Measurements from ENCODE around the gene PTCD3. TPM values are rescaled to one million over a fixed set of nuclear protein-coding genes. Genes with fewer than 3 reads are reported as not detected.

PTCD3 gene
- polyA plus RNA-seq, 1 donor from 2014 or later: 214 TPM

DNA sequence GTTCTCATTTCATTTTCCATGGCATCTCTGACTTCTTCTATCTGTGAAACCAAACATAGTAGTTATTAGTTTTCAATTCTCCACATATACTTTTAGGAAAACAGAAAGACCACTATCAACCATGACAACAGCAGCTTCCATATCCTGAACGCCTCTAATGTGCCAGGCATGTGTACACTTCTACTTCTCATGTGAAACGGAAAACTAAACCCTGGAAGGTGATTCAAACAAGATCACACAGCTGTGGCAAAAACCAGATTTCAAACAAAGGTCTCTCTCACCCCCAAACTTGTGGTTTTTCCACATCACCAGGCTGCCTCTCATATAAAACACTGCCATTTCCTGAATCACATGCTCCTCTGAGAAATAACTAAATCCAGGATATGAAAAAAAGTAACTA, 41.8 kb downstream of the PTCD3 start:
- no peaks in the 10 kb centered on the region for H3F3A ChIP-seq (ENCODE audit: insufficient read depth, low read length, poor library complexity, severe bottlenecking)

DNA sequence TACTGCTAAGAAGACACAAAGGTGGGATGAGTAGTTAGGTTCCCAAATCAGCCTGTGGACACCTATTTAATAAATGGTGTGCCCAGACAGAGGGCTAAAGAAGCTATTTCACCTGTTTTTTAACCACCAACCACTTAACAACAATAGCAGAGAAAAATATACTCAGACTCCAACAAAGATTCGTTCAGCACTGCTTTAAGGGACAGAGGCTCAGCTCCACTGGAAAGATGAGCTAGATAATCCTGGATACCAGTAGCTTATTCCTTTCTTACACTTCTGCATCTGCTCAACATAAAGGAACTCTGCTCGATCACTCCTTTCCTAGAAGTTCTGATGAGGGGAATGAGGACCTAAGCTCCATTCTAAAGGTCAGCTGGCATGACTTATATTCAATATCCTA, 44.5 kb downstream of the PTCD3 start:
- no peak overlapping the region for H3K4me3 ChIP-seq (ENCODE audit: low read length)
- peaks cover 12% of the 10 kb centered on the region for H3K36me3 ChIP-seq (ENCODE audit: insufficient read depth, low read length)
- no peak for TF ChIP-seq MXI1 (conservative IDR thresholded peaks at IDR 0.05; ENCODE audit: poor library complexity, severe bottlenecking)
- TF ChIP-seq POLR2AphosphoS5 (IDR thresholded peaks at IDR 0.05): no peak
- no peak for TF ChIP-seq SMC3 (conservative IDR thresholded peaks at IDR 0.05; ENCODE audit: poor library complexity)
- no peak for TF ChIP-seq EP300 (conservative IDR thresholded peaks at IDR 0.05; ENCODE audit: poor library complexity, severe bottlenecking)
- TF ChIP-seq, protein P1, sequence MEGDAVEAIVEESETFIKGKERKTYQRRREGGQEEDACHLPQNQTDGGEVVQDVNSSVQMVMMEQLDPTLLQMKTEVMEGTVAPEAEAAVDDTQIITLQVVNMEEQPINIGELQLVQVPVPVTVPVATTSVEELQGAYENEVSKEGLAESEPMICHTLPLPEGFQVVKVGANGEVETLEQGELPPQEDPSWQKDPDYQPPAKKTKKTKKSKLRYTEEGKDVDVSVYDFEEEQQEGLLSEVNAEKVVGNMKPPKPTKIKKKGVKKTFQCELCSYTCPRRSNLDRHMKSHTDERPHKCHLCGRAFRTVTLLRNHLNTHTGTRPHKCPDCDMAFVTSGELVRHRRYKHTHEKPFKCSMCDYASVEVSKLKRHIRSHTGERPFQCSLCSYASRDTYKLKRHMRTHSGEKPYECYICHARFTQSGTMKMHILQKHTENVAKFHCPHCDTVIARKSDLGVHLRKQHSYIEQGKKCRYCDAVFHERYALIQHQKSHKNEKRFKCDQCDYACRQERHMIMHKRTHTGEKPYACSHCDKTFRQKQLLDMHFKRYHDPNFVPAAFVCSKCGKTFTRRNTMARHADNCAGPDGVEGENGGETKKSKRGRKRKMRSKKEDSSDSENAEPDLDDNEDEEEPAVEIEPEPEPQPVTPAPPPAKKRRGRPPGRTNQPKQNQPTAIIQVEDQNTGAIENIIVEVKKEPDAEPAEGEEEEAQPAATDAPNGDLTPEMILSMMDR (IDR thresholded peaks at IDR 0.05; ENCODE audit: poor library complexity, severe bottlenecking): no peak
- TF ChIP-seq RAD21 (conservative IDR thresholded peaks at IDR 0.05): no peak
- no peak for TF ChIP-seq EZH2 (IDR thresholded peaks at IDR 0.05; ENCODE audit: borderline replicate concordance, insufficient read depth, low read length, poor library complexity, severe bottlenecking)
- TF ChIP-seq TAF1 (IDR thresholded peaks at IDR 0.05; ENCODE audit: low read depth): no peak
- TF ChIP-seq, protein P2, sequence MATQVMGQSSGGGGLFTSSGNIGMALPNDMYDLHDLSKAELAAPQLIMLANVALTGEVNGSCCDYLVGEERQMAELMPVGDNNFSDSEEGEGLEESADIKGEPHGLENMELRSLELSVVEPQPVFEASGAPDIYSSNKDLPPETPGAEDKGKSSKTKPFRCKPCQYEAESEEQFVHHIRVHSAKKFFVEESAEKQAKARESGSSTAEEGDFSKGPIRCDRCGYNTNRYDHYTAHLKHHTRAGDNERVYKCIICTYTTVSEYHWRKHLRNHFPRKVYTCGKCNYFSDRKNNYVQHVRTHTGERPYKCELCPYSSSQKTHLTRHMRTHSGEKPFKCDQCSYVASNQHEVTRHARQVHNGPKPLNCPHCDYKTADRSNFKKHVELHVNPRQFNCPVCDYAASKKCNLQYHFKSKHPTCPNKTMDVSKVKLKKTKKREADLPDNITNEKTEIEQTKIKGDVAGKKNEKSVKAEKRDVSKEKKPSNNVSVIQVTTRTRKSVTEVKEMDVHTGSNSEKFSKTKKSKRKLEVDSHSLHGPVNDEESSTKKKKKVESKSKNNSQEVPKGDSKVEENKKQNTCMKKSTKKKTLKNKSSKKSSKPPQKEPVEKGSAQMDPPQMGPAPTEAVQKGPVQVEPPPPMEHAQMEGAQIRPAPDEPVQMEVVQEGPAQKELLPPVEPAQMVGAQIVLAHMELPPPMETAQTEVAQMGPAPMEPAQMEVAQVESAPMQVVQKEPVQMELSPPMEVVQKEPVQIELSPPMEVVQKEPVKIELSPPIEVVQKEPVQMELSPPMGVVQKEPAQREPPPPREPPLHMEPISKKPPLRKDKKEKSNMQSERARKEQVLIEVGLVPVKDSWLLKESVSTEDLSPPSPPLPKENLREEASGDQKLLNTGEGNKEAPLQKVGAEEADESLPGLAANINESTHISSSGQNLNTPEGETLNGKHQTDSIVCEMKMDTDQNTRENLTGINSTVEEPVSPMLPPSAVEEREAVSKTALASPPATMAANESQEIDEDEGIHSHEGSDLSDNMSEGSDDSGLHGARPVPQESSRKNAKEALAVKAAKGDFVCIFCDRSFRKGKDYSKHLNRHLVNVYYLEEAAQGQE (IDR thresholded peaks at IDR 0.05; ENCODE audit: borderline replicate concordance): no peak
- H3K4me2 ChIP-seq (ENCODE audit: low read length): no peak overlapping the region
- H2AFZ ChIP-seq (ENCODE audit: low read depth, low read length): no peak overlapping the region
- no peaks in the 10 kb centered on the region for H3F3A ChIP-seq (ENCODE audit: insufficient read depth, low read length, poor library complexity, severe bottlenecking)
- no peak overlapping the region for H3K9ac ChIP-seq (ENCODE audit: low read length)
- no peak overlapping the region for H3K27ac ChIP-seq (ENCODE audit: low read length)
- H3K79me2 ChIP-seq (replicated peaks; ENCODE audit: insufficient read depth, low read length): no peaks in the 10 kb centered on the region
- no peaks in the 10 kb centered on the region for H3K9me3 ChIP-seq (ENCODE audit: low read length)
- H3K27me3 ChIP-seq (ENCODE audit: insufficient read depth, low read depth, low read length): no peaks in the 10 kb centered on the region
- no peaks in the 10 kb centered on the region for H3K9me2 ChIP-seq (ENCODE audit: insufficient read depth, low read length)
- H4K20me1 ChIP-seq (ENCODE audit: insufficient read depth): no peaks in the 10 kb centered on the region

More for the DNA sequence above, 41.8 kb downstream of the PTCD3 start:
- no peaks in the 10 kb centered on the region for H4K20me1 ChIP-seq (ENCODE audit: insufficient read depth)
- no peak overlapping the region for H2AFZ ChIP-seq (ENCODE audit: low read depth, low read length)
- H3K36me3 ChIP-seq (ENCODE audit: insufficient read depth, low read length): peaks cover 8% of the 10 kb centered on the region
- H3K4me3 ChIP-seq (ENCODE audit: low read length): no peak overlapping the region
- H3K9me3 ChIP-seq (ENCODE audit: low read length): no peaks in the 10 kb centered on the region
- no peak overlapping the region for H3K4me2 ChIP-seq (ENCODE audit: low read length)
- no peaks in the 10 kb centered on the region for H3K27me3 ChIP-seq (ENCODE audit: insufficient read depth, low read depth, low read length)
- H3K9ac ChIP-seq (ENCODE audit: low read length): no peak overlapping the region
- no peak overlapping the region for H3K27ac ChIP-seq (ENCODE audit: low read length)
- H3K9me2 ChIP-seq (ENCODE audit: insufficient read depth, low read length): no peaks in the 10 kb centered on the region
- no peaks in the 10 kb centered on the region for H3K79me2 ChIP-seq (replicated peaks; ENCODE audit: insufficient read depth, low read length)
- TF ChIP-seq RAD21 (conservative IDR thresholded peaks at IDR 0.05) (no peak), MXI1 (conservative IDR thresholded peaks at IDR 0.05; ENCODE audit: poor library complexity, severe bottlenecking) (no peak), SMC3 (conservative IDR thresholded peaks at IDR 0.05; ENCODE audit: poor library complexity) (no peak), EP300 (conservative IDR thresholded peaks at IDR 0.05; ENCODE audit: poor library complexity, severe bottlenecking) (no peak)
- TF ChIP-seq, protein P1 (IDR thresholded peaks at IDR 0.05; ENCODE audit: poor library complexity, severe bottlenecking): no peak
- TF ChIP-seq, protein P2 (IDR thresholded peaks at IDR 0.05; ENCODE audit: borderline replicate concordance): no peak
